Measurements from ENCODE around the gene IDNK.

DNA sequence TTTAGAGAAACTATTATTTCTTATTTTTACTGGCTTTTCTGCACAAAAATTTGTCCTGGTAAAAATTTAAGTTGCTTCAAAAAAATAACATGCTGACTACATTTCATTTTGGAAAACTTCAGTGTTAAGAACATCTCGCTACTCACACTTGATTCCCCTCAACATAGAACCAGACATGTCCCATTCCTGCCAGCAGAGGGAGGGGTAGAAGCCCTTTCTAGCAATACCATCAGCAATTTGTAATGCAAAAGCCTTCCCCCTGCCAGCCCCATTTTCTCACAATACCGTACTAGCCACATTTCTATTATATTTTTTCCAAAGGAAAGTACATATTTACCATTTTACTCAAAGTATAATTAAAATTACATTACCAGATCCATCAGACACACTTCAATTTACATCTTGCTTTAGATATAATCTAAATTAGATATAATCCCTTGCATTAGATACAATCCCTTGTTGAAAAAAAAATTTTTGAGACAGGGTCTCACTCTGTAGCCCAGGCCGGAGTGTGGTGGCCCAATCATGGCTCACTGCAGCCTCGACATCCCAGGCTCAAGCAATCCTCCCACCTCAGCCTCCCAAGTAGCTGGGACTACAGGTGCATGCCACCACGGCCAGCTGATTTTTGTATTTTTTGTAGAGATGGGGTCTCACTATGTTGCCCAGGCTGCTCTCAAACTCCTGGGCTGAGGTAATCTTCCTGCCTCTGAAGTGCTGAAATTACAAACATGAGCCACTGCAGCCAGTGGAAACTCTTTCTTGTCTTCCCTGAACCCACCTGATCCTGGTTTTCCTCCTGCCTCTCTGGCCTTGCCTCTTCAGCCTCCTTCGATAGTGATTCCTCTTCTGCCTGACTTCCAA is 39.6 kb upstream of the IDNK start:
- TF ChIP-seq, protein P1, sequence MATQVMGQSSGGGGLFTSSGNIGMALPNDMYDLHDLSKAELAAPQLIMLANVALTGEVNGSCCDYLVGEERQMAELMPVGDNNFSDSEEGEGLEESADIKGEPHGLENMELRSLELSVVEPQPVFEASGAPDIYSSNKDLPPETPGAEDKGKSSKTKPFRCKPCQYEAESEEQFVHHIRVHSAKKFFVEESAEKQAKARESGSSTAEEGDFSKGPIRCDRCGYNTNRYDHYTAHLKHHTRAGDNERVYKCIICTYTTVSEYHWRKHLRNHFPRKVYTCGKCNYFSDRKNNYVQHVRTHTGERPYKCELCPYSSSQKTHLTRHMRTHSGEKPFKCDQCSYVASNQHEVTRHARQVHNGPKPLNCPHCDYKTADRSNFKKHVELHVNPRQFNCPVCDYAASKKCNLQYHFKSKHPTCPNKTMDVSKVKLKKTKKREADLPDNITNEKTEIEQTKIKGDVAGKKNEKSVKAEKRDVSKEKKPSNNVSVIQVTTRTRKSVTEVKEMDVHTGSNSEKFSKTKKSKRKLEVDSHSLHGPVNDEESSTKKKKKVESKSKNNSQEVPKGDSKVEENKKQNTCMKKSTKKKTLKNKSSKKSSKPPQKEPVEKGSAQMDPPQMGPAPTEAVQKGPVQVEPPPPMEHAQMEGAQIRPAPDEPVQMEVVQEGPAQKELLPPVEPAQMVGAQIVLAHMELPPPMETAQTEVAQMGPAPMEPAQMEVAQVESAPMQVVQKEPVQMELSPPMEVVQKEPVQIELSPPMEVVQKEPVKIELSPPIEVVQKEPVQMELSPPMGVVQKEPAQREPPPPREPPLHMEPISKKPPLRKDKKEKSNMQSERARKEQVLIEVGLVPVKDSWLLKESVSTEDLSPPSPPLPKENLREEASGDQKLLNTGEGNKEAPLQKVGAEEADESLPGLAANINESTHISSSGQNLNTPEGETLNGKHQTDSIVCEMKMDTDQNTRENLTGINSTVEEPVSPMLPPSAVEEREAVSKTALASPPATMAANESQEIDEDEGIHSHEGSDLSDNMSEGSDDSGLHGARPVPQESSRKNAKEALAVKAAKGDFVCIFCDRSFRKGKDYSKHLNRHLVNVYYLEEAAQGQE (IDR thresholded peaks at IDR 0.05; ENCODE audit: insufficient replicate concordance, low read depth), result no peak
- no peak for TF ChIP-seq POLR2AphosphoS5 (IDR thresholded peaks at IDR 0.05; ENCODE audit: low read depth)

Measured in HL-60 (cell line).